HG02870 (cell line): ENCODE measurements around the gene LSM4.

Experiments used
- ATAC-seq: cut with Tn5 transposase; IDR thresholded peaks from one replicate; pipeline ENCODE4 v1.9.1; 2021; ENCODE audit warnings: mild to moderate bottlenecking, moderate library complexity; ENCODE audit not compliant: unreplicated experiment

Gene LSM4

DNA sequence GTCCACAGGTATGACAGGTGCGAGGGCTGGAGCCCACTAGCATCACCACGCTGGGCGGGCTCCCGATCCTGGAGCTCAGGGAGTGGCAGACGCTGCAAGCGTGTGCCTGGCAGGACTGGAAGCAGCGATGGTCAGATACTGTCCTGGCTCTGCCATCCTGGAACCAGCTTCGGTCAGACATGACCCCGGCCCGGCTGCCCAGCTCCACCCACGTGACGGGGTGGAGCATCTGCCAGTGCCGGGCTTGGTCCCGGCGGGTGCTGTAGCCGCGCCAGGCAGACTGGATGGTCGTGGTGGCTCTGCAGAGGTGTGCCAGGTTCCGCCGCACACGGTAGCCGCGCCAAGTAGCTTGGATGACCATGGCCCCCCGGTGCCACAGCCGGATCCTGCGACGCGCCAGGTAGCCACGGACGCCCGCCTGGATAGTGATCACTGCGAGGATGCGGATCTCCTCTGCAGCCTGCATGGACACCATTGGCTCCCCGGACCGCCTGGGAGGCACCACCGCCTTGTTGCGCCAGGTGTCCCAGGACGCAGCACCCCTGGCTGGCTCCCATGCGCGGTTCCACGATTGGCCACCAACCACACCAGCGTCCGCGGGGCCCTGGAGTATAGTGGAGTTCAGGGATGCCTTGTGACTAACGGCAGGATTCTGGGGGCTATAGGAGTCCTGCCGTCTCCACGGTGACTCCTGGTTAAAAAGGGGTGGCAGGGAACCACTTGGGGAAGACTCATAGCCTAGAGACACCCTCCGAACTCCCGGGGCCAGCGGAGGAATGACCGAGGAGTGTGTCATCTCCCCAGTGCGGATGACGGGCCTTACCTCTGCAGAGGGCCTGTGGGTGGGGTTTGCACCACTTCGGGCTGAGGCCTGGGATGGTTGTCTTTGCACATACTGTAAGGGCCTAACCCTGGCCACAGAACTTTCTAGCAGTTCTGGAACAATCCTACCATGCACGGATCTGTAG lies 65.1 kb downstream of the LSM4 start:
- ATAC-seq, result no peak
